ENCODE measurements around the gene LRRC2.

GRCh38 chr3:46546896-46547440 lies 19.1 kb downstream of the LRRC2 start:
- TF ChIP-seq CTCF (IDR thresholded peaks at IDR 0.05) (no peak), POLR2A (IDR thresholded peaks at IDR 0.05) (no peak)
